ENCODE data around the gene P2RY13.

Gene P2RY13

GRCh38 chr3:151289445-151289844 is 39.9 kb downstream of the P2RY13 start:
- no peak for DNase-seq

- no peak for DNase-seq
These were observed 43.4 kb downstream of the P2RY13 start for GRCh38 chr3:151285940-151286339.

GRCh38 chr3:151283907-151284461 is 45.4 kb downstream of the P2RY13 start:
- DNase-seq = peak; percentile 35

- no peak for DNase-seq
These were observed 46.0 kb downstream of the P2RY13 start for GRCh38 chr3:151283387-151283786.

GRCh38 chr3:151282921-151283320 is 46.4 kb downstream of the P2RY13 start:
- no peak for DNase-seq

- DNase-seq = no peak
These were observed 47.6 kb downstream of the P2RY13 start for GRCh38 chr3:151281671-151282324.

GRCh38 chr3:151278230-151278629 is 51.1 kb downstream of the P2RY13 start, which contains the start of gene P2RY14:
Gene P2RY14, minus strand, starts transcription at chr3:151278542. Its CDS starts 64,226 bp downstream, at chr3:151214316.
- DNase-seq = no peak

GRCh38 chr3:151276687-151277042 is 52.7 kb downstream of the P2RY13 start:
- peak; percentile 31 for DNase-seq

Measured in activated naive CD4-positive, alpha-beta T cell treated with Interleukin-2 at 50 U/mL for 16 hours (primary cell).